Astrocyte (in vitro differentiated cells and primary cell): ENCODE measurements around the gene BBS9. TPM values are rescaled to one million over a fixed set of nuclear protein-coding genes. Genes with fewer than 3 reads are reported as not detected.

ENCODE experiments used
- DNase-seq: peaks from one replicate; pipeline ENCODE4 v3.0.0-alpha.2; 2010; ENCODE audit warnings: low read depth
- FAIRE-seq: peaks from 2 replicates; lab custom pipeline; 2011; peaks lifted over from hg19 to GRCh38; lab: Jason Lieb, UNC
- H2AFZ ChIP-seq: 2 replicates; pipeline ENCODE4 v1.6.0; 2012; ENCODE audit warnings: low read depth, low read length, inconsistent platforms
- H3K27ac ChIP-seq: 2 replicates; pipeline ENCODE4 v1.5.1; 2011; ENCODE audit warnings: low read depth, low read length, inconsistent platforms
- H3K27me3 ChIP-seq: 2 replicates; pipeline ENCODE4 v1.6.0; 2011; ENCODE audit warnings: low read length, inconsistent platforms; ENCODE audit not compliant: insufficient read depth
- H3K36me3 ChIP-seq: 2 replicates; pipeline ENCODE4 v1.5.1; 2011; ENCODE audit warnings: low read length, inconsistent platforms; ENCODE audit not compliant: insufficient read depth
- H3K4me1 ChIP-seq: 2 replicates; pipeline ENCODE4 v1.5.1; 2011; ENCODE audit warnings: low read length, inconsistent platforms; ENCODE audit not compliant: insufficient read depth
- H3K4me2 ChIP-seq: 2 replicates; pipeline ENCODE4 v1.6.0; 2012; ENCODE audit warnings: low read length, inconsistent platforms
- H3K4me3 ChIP-seq: 2 replicates; pipeline ENCODE4 v1.5.1; 2011; ENCODE audit warnings: low read depth, mild to moderate bottlenecking, low read length, inconsistent platforms; ENCODE audit not compliant: insufficient read depth
- H3K79me2 ChIP-seq: 2 replicates; pipeline ENCODE4 v1.6.0; 2012; ENCODE audit warnings: mild to moderate bottlenecking, low read length, inconsistent platforms; ENCODE audit not compliant: insufficient read depth
- H3K9ac ChIP-seq: 2 replicates; pipeline ENCODE4 v1.6.0; 2012; ENCODE audit warnings: mild to moderate bottlenecking, low read length, inconsistent platforms
- H3K9me3 ChIP-seq: 2 replicates; pipeline ENCODE4 v1.5.1; 2012; ENCODE audit warnings: low read depth, mild to moderate bottlenecking, low read length, inconsistent platforms; ENCODE audit not compliant: insufficient read depth
- H4K20me1 ChIP-seq: 2 replicates; pipeline ENCODE4 v1.6.0; 2012; ENCODE audit warnings: low read length, inconsistent platforms; ENCODE audit not compliant: insufficient read depth
- H3K27ac Mint-ChIP-seq: one replicate; pipeline ENCODE4 v1.8.0; 2021; ENCODE audit warnings: mild to moderate bottlenecking, mixed read lengths; ENCODE audit not compliant: unreplicated experiment
- H3K27me3 Mint-ChIP-seq: one replicate; pipeline ENCODE4 v1.8.0; 2021; ENCODE audit warnings: low read depth, mixed read lengths; ENCODE audit not compliant: unreplicated experiment
- H3K36me3 Mint-ChIP-seq: one replicate; pipeline ENCODE4 v1.8.0; 2021; ENCODE audit warnings: low read depth, mixed read lengths; ENCODE audit not compliant: unreplicated experiment
- H3K4me1 Mint-ChIP-seq: one replicate; pipeline ENCODE4 v1.8.0; 2021; ENCODE audit warnings: low read depth, mixed read lengths; ENCODE audit not compliant: unreplicated experiment
- H3K4me3 Mint-ChIP-seq: one replicate; pipeline ENCODE4 v1.8.0; 2021; ENCODE audit warnings: mild to moderate bottlenecking, moderate library complexity, mixed read lengths; ENCODE audit not compliant: unreplicated experiment
- H3K9me3 Mint-ChIP-seq: one replicate; pipeline ENCODE4 v1.8.0; 2021; ENCODE audit warnings: mild to moderate bottlenecking, mixed read lengths; ENCODE audit not compliant: unreplicated experiment
- CTCF ChIP-seq: IDR thresholded peaks from 2 replicates; pipeline ENCODE4 v1.5.1; 2011; ENCODE audit warnings: low read depth, mild to moderate bottlenecking, inconsistent platforms, low read length, moderate library complexity; ENCODE audit not compliant: insufficient read depth
- EZH2 ChIP-seq: IDR thresholded peaks from 2 replicates; pipeline ENCODE4 v1.6.1; 2012; ENCODE audit warnings: mild to moderate bottlenecking, low read length, inconsistent platforms; ENCODE audit not compliant: insufficient read depth
- total RNA-seq: library from RNA; stranded (reverse); gene quantifications from 2 replicates; pipeline ENCODE4 v1.2.1, GENCODE V29; 2021

Gene BBS9
- total RNA-seq, 1 donor from 2014 or later, result 25.1 TPM

DNA sequence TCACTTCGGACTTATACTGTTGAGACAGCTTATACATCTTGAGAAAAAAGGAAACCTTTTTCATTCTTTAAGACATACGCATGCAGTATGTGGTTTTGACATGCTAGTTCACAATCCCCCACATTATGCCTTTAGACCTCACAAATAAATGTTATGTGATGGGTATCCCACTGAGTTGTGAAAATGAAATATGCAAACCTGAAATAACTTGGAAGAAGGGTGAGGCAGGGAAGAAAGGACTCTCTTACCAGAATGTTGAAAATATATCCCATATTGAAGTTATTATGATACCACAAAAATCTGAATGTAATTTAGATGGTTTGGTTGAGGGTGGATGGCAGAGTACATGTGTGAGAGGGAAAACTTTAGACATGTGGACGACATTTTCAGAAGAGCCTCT lies 379.8 kb downstream of the BBS9 start:
- no peaks in the 10 kb centered on the region for H3K36me3 ChIP-seq
- H3K9me3 ChIP-seq, result no peaks in the 10 kb centered on the region
- no peak for TF ChIP-seq CTCF
- TF ChIP-seq EZH2, result no peak
- no peak overlapping the region for H3K4me3 ChIP-seq
- H4K20me1 ChIP-seq, result no peaks in the 10 kb centered on the region
- no peaks in the 10 kb centered on the region for H3K4me1 ChIP-seq
- Mint-ChIP-seq H3K4me1 (no peaks in the 10 kb centered on the region), H3K4me3 (no peak overlapping the region), H3K36me3 (peaks cover 1% of the 10 kb centered on the region), H3K9me3 (no peaks in the 10 kb centered on the region), H3K27me3 (no peaks in the 10 kb centered on the region), H3K27ac (no peak overlapping the region)
- H3K27ac ChIP-seq, result no peak overlapping the region
- H2AFZ ChIP-seq, result no peak overlapping the region
- DNase-seq (no peak), FAIRE-seq (no peak)
- no peaks in the 10 kb centered on the region for H3K27me3 ChIP-seq
- no peak overlapping the region for H3K9ac ChIP-seq
- H3K4me2 ChIP-seq, result no peak overlapping the region
- no peaks in the 10 kb centered on the region for H3K79me2 ChIP-seq

- no peaks in the 10 kb centered on the region for H3K4me1 Mint-ChIP-seq
- no peaks in the 10 kb centered on the region for H3K9me3 Mint-ChIP-seq
- peaks cover 1% of the 10 kb centered on the region for H3K36me3 Mint-ChIP-seq
- FAIRE-seq (peak; percentile 37), DNase-seq (no peak)
- H3K27ac Mint-ChIP-seq, result no peak overlapping the region
- H3K27me3 Mint-ChIP-seq, result no peaks in the 10 kb centered on the region
- no peak overlapping the region for H3K4me2 ChIP-seq
- no peaks in the 10 kb centered on the region for H4K20me1 ChIP-seq
- H3K4me1 ChIP-seq, result no peaks in the 10 kb centered on the region
- H3K79me2 ChIP-seq, result no peaks in the 10 kb centered on the region
- H3K27ac ChIP-seq, result no peak overlapping the region
- H2AFZ ChIP-seq, result no peak overlapping the region
- no peaks in the 10 kb centered on the region for H3K9me3 ChIP-seq
- no peaks in the 10 kb centered on the region for H3K27me3 ChIP-seq
- H3K4me3 Mint-ChIP-seq, result no peak overlapping the region
- no peak overlapping the region for H3K4me3 ChIP-seq
- no peak overlapping the region for H3K9ac ChIP-seq
- no peaks in the 10 kb centered on the region for H3K36me3 ChIP-seq
- TF ChIP-seq EZH2 (no peak), CTCF (no peak)
Measured at GRCh38 chr7:33511778-33512177, 382.4 kb downstream of the BBS9 start.

- H3K27ac Mint-ChIP-seq, result no peak overlapping the region
- Histone ChIP-seq H4K20me1 (no peaks in the 10 kb centered on the region), H3K9me3 (no peaks in the 10 kb centered on the region), H3K27ac (no peak overlapping the region), H3K36me3 (no peaks in the 10 kb centered on the region), H3K4me1 (no peaks in the 10 kb centered on the region), H3K4me3 (no peak overlapping the region), H2AFZ (no peak overlapping the region), H3K27me3 (no peaks in the 10 kb centered on the region), H3K4me2 (no peak overlapping the region), H3K9ac (no peak overlapping the region), H3K79me2 (no peaks in the 10 kb centered on the region)
- H3K4me1 Mint-ChIP-seq, result no peaks in the 10 kb centered on the region
- DNase-seq, result no peak
- no peaks in the 10 kb centered on the region for H3K36me3 Mint-ChIP-seq
- H3K27me3 Mint-ChIP-seq, result no peaks in the 10 kb centered on the region
- no peak for TF ChIP-seq CTCF
- TF ChIP-seq EZH2, result no peak
- H3K9me3 Mint-ChIP-seq, result no peaks in the 10 kb centered on the region
- H3K4me3 Mint-ChIP-seq, result no peak overlapping the region
- FAIRE-seq, result no peak
Measured at GRCh38 chr7:33516568-33516967, 387.2 kb downstream of the BBS9 start.
